ENCODE measurements around the gene NSMCE1. TPM values are rescaled to one million over a fixed set of nuclear protein-coding genes. Genes with fewer than 3 reads are reported as not detected.

NSMCE1 gene
- total RNA-seq, 4 donors from 2014 or later = 3.2 to 43.6 (median 35.6) TPM

DNA sequence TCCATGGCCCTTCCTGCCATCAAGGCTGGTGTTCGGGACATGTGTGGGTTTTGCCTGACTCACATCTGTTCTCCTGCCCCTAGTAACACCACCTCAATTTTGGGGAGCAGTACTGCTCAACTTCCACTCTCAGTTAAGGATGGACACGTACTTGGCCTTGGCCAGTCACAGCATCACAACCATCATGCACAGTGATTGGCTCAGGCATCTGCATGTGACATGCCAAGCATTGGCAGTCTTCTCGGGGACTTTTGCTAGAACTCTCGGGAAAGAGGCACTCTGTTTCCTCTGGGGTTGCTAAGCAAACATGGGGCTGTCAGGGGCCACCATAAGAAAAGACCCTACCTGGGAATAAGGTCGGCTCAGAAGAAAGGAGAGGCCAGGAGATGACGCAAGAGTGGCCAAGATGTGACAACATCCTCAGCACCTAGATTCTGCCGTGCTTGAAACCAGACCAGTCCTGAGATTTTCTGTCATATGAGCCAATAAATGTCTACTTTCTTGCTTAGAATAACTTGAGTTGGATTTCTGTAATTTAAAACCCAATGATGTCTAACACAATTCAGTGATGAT, 77.1 kb downstream of the NSMCE1 start:
- Histone ChIP-seq H3K4me1 (no peaks in the 10 kb centered on the region), H3K36me3 (no peaks in the 10 kb centered on the region), H3K4me3 (no peak overlapping the region), H3K27ac (no peak overlapping the region), H3K27me3 (no peaks in the 10 kb centered on the region), H3K9me3 (no peaks in the 10 kb centered on the region)
- no peak for DNase-seq
- TF ChIP-seq POLR2A (IDR thresholded peaks at IDR 0.05) = no peak
- TF ChIP-seq, protein P1, sequence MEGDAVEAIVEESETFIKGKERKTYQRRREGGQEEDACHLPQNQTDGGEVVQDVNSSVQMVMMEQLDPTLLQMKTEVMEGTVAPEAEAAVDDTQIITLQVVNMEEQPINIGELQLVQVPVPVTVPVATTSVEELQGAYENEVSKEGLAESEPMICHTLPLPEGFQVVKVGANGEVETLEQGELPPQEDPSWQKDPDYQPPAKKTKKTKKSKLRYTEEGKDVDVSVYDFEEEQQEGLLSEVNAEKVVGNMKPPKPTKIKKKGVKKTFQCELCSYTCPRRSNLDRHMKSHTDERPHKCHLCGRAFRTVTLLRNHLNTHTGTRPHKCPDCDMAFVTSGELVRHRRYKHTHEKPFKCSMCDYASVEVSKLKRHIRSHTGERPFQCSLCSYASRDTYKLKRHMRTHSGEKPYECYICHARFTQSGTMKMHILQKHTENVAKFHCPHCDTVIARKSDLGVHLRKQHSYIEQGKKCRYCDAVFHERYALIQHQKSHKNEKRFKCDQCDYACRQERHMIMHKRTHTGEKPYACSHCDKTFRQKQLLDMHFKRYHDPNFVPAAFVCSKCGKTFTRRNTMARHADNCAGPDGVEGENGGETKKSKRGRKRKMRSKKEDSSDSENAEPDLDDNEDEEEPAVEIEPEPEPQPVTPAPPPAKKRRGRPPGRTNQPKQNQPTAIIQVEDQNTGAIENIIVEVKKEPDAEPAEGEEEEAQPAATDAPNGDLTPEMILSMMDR (IDR thresholded peaks at IDR 0.05) = no peak
- intact Hi-C loops (cut with DNase I; ENCODE audit: low total_unique reads) = loop anchor here (10.0 kb wide), 1 partner anchor 183 kb away; no protein-coding TSS in a partner anchor

DNA sequence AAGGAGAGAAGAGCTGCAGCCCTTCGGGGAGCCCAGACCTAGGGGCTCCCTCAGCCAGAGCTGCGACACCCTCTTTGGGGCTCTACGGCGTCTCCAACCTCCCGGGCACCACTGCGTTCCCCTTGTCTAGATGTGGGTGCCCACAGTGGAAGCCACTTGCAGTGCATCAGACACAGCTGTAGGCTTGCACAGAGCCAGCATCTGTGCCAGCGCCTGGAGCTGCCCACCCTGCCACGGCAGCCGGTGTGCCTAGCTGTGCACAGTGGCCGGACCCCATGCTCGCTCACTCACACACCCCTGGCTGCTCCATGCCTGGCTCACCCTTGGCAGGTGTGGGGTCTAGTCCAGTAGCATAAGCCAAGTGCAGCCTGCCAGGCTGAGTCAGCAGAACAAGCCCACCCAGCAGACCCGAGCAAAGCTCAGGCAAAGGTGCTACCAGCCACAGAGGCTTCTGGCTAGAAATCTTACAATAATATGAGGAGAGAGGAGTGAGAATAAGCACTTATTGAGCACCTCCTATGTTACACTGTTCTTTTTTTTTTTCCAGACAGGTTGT, 78.2 kb downstream of the NSMCE1 start:
- TF ChIP-seq, protein P1 (IDR thresholded peaks at IDR 0.05) = no peak
- TF ChIP-seq POLR2A (IDR thresholded peaks at IDR 0.05) = no peak
- H3K4me1 ChIP-seq = no peaks in the 10 kb centered on the region
- H3K27ac ChIP-seq = no peak overlapping the region
- H3K27me3 ChIP-seq = no peaks in the 10 kb centered on the region
- H3K36me3 ChIP-seq = no peaks in the 10 kb centered on the region
- H3K4me3 ChIP-seq = no peak overlapping the region
- H3K9me3 ChIP-seq = no peaks in the 10 kb centered on the region
- no peak for DNase-seq
- intact Hi-C loops (cut with DNase I; ENCODE audit: low total_unique reads) = loop anchor here (10.0 kb wide), 1 partner anchor 184 kb away; no protein-coding TSS in a partner anchor

DNA sequence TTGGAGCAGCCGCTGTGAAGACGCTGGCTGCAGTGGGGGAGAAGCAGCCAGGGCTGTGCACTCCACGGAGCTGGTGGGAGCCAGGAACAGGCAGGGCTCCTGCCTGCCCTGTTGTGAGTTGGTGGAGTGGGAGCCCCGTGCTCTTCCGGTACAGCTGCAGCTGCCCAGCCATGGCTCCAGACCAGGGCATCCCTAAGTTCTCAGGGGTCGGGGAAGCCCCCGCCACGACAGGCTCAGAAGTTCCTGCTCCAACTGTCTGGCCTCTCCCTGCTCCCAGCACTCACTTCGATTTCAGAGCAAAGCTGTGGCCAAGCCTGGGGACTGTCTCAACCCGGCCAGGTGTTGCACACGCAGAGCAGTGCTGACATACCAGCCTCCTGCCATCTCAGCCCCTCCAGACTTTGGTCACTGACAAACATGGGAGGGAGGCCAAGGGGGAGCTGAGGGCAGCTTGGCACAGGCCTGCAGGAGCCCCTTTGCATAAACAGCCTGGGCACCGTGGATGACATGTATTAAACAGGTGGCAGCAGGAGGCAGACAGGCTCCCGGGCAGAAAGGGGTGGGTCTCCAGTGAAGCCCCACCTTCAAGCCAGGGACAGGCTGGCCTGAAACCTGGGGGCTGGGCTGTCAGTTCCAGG, 79.1 kb downstream of the NSMCE1 start:
- Histone ChIP-seq H3K4me1 (no peaks in the 10 kb centered on the region), H3K4me3 (no peak overlapping the region), H3K9me3 (no peaks in the 10 kb centered on the region), H3K27me3 (no peaks in the 10 kb centered on the region), H3K27ac (no peak overlapping the region), H3K36me3 (no peaks in the 10 kb centered on the region)
- TF ChIP-seq, protein P1 (IDR thresholded peaks at IDR 0.05) = no peak
- no peak for DNase-seq
- intact Hi-C loops (cut with DNase I; ENCODE audit: low total_unique reads) = no loop called here

DNA sequence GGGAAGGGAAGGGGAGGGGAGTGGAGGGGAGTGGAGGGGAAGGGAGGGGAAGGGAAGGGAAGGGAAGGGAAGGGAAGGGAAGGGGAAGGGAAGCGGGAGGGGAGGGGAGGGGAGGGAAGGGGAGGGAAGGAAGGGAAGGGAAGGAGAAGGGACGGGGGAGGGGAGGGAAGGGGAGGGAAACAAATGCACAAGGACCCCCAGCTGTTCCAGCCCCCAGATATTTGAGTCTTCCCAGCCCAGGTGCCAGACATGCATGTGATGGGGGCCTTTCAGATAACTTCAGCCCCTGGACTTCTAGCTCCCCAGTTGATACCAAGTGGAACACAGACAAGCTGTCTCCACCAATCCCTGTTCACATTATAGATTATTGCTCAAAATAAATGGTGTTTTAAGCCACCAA, 79.9 kb downstream of the NSMCE1 start:
- intact Hi-C loops (cut with DNase I; ENCODE audit: low total_unique reads) = no loop called here
- H3K4me1 ChIP-seq = no peaks in the 10 kb centered on the region
- H3K4me3 ChIP-seq = no peak overlapping the region
- no peak overlapping the region for H3K27ac ChIP-seq
- DNase-seq = no peak
- H3K9me3 ChIP-seq = no peaks in the 10 kb centered on the region
- TF ChIP-seq, protein P1 (IDR thresholded peaks at IDR 0.05) = no peak
- TF ChIP-seq POLR2A (IDR thresholded peaks at IDR 0.05) = no peak
- no peaks in the 10 kb centered on the region for H3K36me3 ChIP-seq
- H3K27me3 ChIP-seq = no peaks in the 10 kb centered on the region

DNA sequence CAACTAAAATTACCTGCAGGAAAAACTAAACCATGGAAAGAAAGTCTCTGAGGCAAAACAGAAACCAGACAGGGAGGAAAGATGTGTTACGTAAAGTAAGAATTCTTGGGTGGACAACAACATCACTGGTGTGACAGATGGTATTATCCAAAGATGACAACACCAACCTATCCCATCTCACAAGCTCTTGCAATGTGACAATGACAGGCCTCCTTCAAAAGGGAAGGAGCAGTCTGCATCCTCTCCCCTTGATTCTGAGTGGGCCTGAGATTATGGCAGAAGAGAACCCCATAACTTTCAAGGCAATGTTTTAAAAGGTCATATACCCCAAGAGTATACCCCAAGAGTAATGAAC, 82.8 kb downstream of the NSMCE1 start:
- TF ChIP-seq, protein P1 (IDR thresholded peaks at IDR 0.05) = no peak
- no peak for TF ChIP-seq POLR2A (IDR thresholded peaks at IDR 0.05)
- DNase-seq = no peak
- H3K9me3 ChIP-seq = no peaks in the 10 kb centered on the region
- no peak overlapping the region for H3K27ac ChIP-seq
- intact Hi-C loops (cut with DNase I; ENCODE audit: low total_unique reads) = no loop called here
- no peak overlapping the region for H3K4me3 ChIP-seq
- no peaks in the 10 kb centered on the region for H3K27me3 ChIP-seq
- H3K36me3 ChIP-seq = no peaks in the 10 kb centered on the region
- no peaks in the 10 kb centered on the region for H3K4me1 ChIP-seq
